K562 (cell line): ENCODE measurements around the gene SYTL5. TPM values are rescaled to one million over a fixed set of nuclear protein-coding genes. Genes with fewer than 3 reads are reported as not detected.

Source experiments
- ATAC-seq: fragments of 200-7000 bp; cut with Tn5 transposase; 3 replicates; pipeline ENCODE4 v1.9.1; 2020; ENCODE audit warnings: moderate library complexity
- BruUV-seq: library from RNA; stranded (reverse); fragments of 400-500 nt; replicated peaks from 2 replicates; lab custom pipeline; 2021; lab: Mats Ljungman, UMichigan
- CTCF ChIA-PET: fragments of 300-600 bp; formaldehyde crosslinking; extraction: SDS; loops from one replicate; lab custom pipeline; 2021; ENCODE audit warnings: low intra/inter-chr PET ratio; lab: Yijun Ruan, JAX
- POLR2A ChIA-PET: fragments of 300-600, 350-650 bp; sonication (Branson Sonifier 250); formaldehyde crosslinking; extraction: SDS; loops from one replicate; lab custom pipeline; 2021; ENCODE audit warnings: antibody characterized with exemption, inconsistent platforms; lab: Yijun Ruan, JAX
- DNase-seq, 4 experiments: peaks; one replicate each; pipeline versions ENCODE4 v3.0.0 to v3.0.0-alpha.2; 2011 to 2018; ENCODE audit warnings: low spot score in 3 of 4, mixed read lengths in 3 of 4; ENCODE audit errors: extremely low read depth in 1 of 4
- FAIRE-seq: peaks from 2 replicates; lab custom pipeline; 2011; peaks lifted over from hg19 to GRCh38; lab: Jason Lieb, UNC
- H2AFZ ChIP-seq: 2 replicates; pipeline ENCODE4 v1.6.0; 2011; ENCODE audit warnings: low read depth, low read length, control low read depth, inconsistent platforms
- H3K27ac ChIP-seq: fragments of 200-600 bp; 3 replicates; pipeline ENCODE4 v1.8.0; 2011; ENCODE audit warnings: low read depth, mild to moderate bottlenecking, control low read depth, inconsistent platforms, low read length, moderate library complexity, mixed read lengths; ENCODE audit errors: extremely low read depth
- H3K27me3 ChIP-seq, 2 experiments: fragments of 300-600 bp in 1 of 2; 2 replicates in 1 of 2; 3 replicates in 1 of 2; pipeline versions ENCODE4 v1.6.0 to v1.8.0; 2011; ENCODE audit warnings: inconsistent platforms in 2 of 2, low read length in 2 of 2, mild to moderate bottlenecking in 1 of 2, mixed read lengths in 1 of 2, moderate library complexity in 1 of 2; ENCODE audit not compliant: control insufficient read depth in 2 of 2, insufficient read depth in 2 of 2
- H3K36me3 ChIP-seq: fragments of 300-600 bp; 3 replicates; pipeline ENCODE4 v1.8.0; 2011; ENCODE audit warnings: mild to moderate bottlenecking, low read length, inconsistent platforms; ENCODE audit not compliant: control insufficient read depth, insufficient read depth
- H3K4me1 ChIP-seq, 2 experiments: fragments of 200-600 bp in 1 of 2; replicated peaks in 1 of 2; 2 replicates in 1 of 2; 3 replicates in 1 of 2; pipeline versions ENCODE4 v1.5.1 to v1.8.0; 2011; ENCODE audit warnings: inconsistent platforms in 2 of 2, low read length in 2 of 2, mild to moderate bottlenecking in 1 of 2, mixed read lengths in 1 of 2, moderate library complexity in 1 of 2; ENCODE audit not compliant: control insufficient read depth in 2 of 2, insufficient read depth in 2 of 2
- H3K4me2 ChIP-seq: 2 replicates; pipeline ENCODE4 v1.6.1; 2011; ENCODE audit warnings: low read length, control low read depth, inconsistent platforms, mixed read lengths; ENCODE audit not compliant: insufficient read depth
- H3K4me3 ChIP-seq: fragments of 200-600 bp; sonication (generic), shearing (Covaris generic); 2 replicates; pipeline ENCODE4 v1.5.1; 2016; ENCODE audit warnings: control low read depth, inconsistent platforms
- H3K79me2 ChIP-seq: fragments of 200-600 bp; 3 replicates; pipeline ENCODE4 v1.8.0; 2011; ENCODE audit warnings: low read length, inconsistent platforms; ENCODE audit not compliant: control insufficient read depth, insufficient read depth
- H3K9ac ChIP-seq, 2 experiments: 2 replicates each; pipeline versions ENCODE4 v1.6.0 to v1.6.1; 2011; ENCODE audit warnings: low read depth in 2 of 2, low read length in 2 of 2, control low read depth in 1 of 2, inconsistent platforms in 1 of 2, mild to moderate bottlenecking in 1 of 2, mixed read lengths in 1 of 2; ENCODE audit not compliant: insufficient read depth in 1 of 2
- H3K9me1 ChIP-seq: one replicate; pipeline ENCODE4 v1.6.0; 2011; ENCODE audit warnings: inconsistent platforms, mild to moderate bottlenecking, low read length, moderate library complexity; ENCODE audit not compliant: control insufficient read depth, insufficient read depth
- H3K9me3 ChIP-seq: replicated peaks from 2 replicates; pipeline ENCODE4 v1.5.1; 2011; ENCODE audit warnings: low read depth, low read length, inconsistent platforms; ENCODE audit not compliant: control insufficient read depth, insufficient read depth
- H4K20me1 ChIP-seq: replicated peaks from 2 replicates; pipeline ENCODE4 v1.6.1; 2011; ENCODE audit warnings: low read length, inconsistent platforms, mixed read lengths; ENCODE audit not compliant: control insufficient read depth, insufficient read depth
- ATF3 ChIP-seq, 2 experiments: fragments of 450-650 bp in 1 of 2; sonication (generic) in 1 of 2; formaldehyde crosslinking in 1 of 2; IDR thresholded peaks in 1 of 2; conservative IDR thresholded peaks in 1 of 2; 2 replicates each; pipeline versions ENCODE4 v1.6.1 to v1.8.1; 2016 to 2023; ENCODE audit warnings: mild to moderate bottlenecking in 2 of 2, moderate library complexity in 2 of 2, inconsistent platforms in 1 of 2, missing genetic modification reagents in 1 of 2
- C11orf30 ChIP-seq: fragments of 450-650 bp; IDR thresholded peaks from 2 replicates; pipeline ENCODE4 v1.6.1; 2016; ENCODE audit warnings: low read depth, mild to moderate bottlenecking
- CEBPB ChIP-seq: fragments of 450-650 bp; IDR thresholded peaks from 2 replicates; pipeline ENCODE4 v1.6.1; 2016; ENCODE audit warnings: missing genetic modification characterization, missing compliant biosample characterization
- CHD2 ChIP-seq: IDR thresholded peaks from 2 replicates; pipeline ENCODE4 v1.6.1; 2011; ENCODE audit warnings: low read depth, low read length
- EHMT2 ChIP-seq: fragments of 450-650 bp; IDR thresholded peaks from 2 replicates; pipeline ENCODE4 v1.6.1; 2018; ENCODE audit warnings: antibody characterized with exemption
- FOXK2 ChIP-seq, 2 experiments: fragments of 450-650 bp; IDR thresholded peaks in 1 of 2; conservative IDR thresholded peaks in 1 of 2; 2 replicates each; pipeline ENCODE4 v1.6.1; 2016; ENCODE audit warnings: low read depth in 2 of 2, mild to moderate bottlenecking in 1 of 2
- HMG20B ChIP-seq: fragments of 250-450 bp; sonication (Bioruptor Pico); IDR thresholded peaks from 2 replicates; pipeline ENCODE4 v1.5.0; 2021; ENCODE audit warnings: mild to moderate bottlenecking
- KLF13 ChIP-seq: fragments of 450-650 bp; IDR thresholded peaks from 2 replicates; pipeline ENCODE4 v1.6.1; 2016; ENCODE audit warnings: missing genetic modification characterization, low read depth, mild to moderate bottlenecking, missing compliant biosample characterization, moderate library complexity, borderline replicate concordance
- MAFG ChIP-seq: fragments of 450-650 bp; conservative IDR thresholded peaks from 2 replicates; pipeline ENCODE4 v1.6.1; 2016; ENCODE audit warnings: missing genetic modification characterization, missing compliant biosample characterization
- MBD2 ChIP-seq: sonication (generic); IDR thresholded peaks from 2 replicates; pipeline ENCODE4 v1.6.1; 2016; ENCODE audit warnings: low read depth, borderline replicate concordance
- MED1 ChIP-seq: sonication (generic); formaldehyde crosslinking; IDR thresholded peaks from 2 replicates; pipeline ENCODE4 v1.8.1; 2023; ENCODE audit warnings: missing genetic modification reagents, borderline replicate concordance
- NEUROD1 ChIP-seq: fragments of 150-350 bp; IDR thresholded peaks from 2 replicates; pipeline ENCODE4 v1.6.1; 2014; ENCODE audit warnings: borderline replicate concordance, low read length, low read depth; ENCODE audit not compliant: partially characterized antibody
- PBX2 ChIP-seq, 2 experiments: IDR thresholded peaks in 1 of 2; conservative IDR thresholded peaks in 1 of 2; 2 replicates each; pipeline ENCODE4 v1.6.1; 2016; ENCODE audit warnings: low read depth in 2 of 2, mild to moderate bottlenecking in 1 of 2, missing compliant biosample characterization in 1 of 2, missing genetic modification characterization in 1 of 2, moderate library complexity in 1 of 2
- SIRT6 ChIP-seq: IDR thresholded peaks from one replicate; pipeline ENCODE4 v1.6.1; 2012; ENCODE audit warnings: low read depth, mild to moderate bottlenecking, control low read depth, inconsistent platforms, low read length, moderate library complexity
- SRF ChIP-seq, 2 experiments: fragments of 250-450, 450-650 bp in 1 of 2; sonication (Bioruptor Pico) in 1 of 2; sonication (generic) in 1 of 2; formaldehyde crosslinking; IDR thresholded peaks; 2 replicates each; pipeline versions ENCODE4 v1.5.0 to v1.5.1; 2020 to 2022; ENCODE audit warnings: mild to moderate bottlenecking in 1 of 2, missing genetic modification reagents in 1 of 2
- TAF1 ChIP-seq: IDR thresholded peaks from 2 replicates; pipeline ENCODE4 v1.6.1; 2011; ENCODE audit warnings: mild to moderate bottlenecking, low read length, moderate library complexity; ENCODE audit not compliant: insufficient read depth, control insufficient read depth, severe bottlenecking; ENCODE audit errors: extremely low read depth
- U2AF1 ChIP-seq: fragments of 200-400 bp; formaldehyde crosslinking; optimal IDR thresholded peaks from 2 replicates; pipeline ENCODE3; 2017; ENCODE audit warnings: mild to moderate bottlenecking, low read depth, low read length, moderate library complexity
- ZNF140 ChIP-seq: fragments of 250-450 bp; sonication (Bioruptor Pico); IDR thresholded peaks from 2 replicates; pipeline ENCODE4 v1.8.0; 2021; ENCODE audit warnings: moderate library complexity, mild to moderate bottlenecking, inconsistent platforms
- ZZZ3 ChIP-seq: fragments of 450-650 bp; IDR thresholded peaks from 2 replicates; pipeline ENCODE4 v1.6.1; 2016; ENCODE audit warnings: antibody characterized with exemption, mild to moderate bottlenecking, moderate library complexity
- in situ Hi-C: fragments of 300-500 bp; cut with MboI; formaldehyde crosslinking; loops from 4 replicates; pipeline ENCODE4 v1.15.0; 2018; ENCODE audit warnings: inconsistent platforms, mixed read lengths
- intact Hi-C: fragments of 100-400 bp; cut with micrococcal nuclease; formaldehyde crosslinking; loops from 2 replicates; pipeline ENCODE4 v1.14.2; 2022
- polyA plus RNA-seq, 8 experiments: library from polyadenylated mRNA; depleted of rRNA in 4 of 8; stranded (reverse) in 5 of 8; unstranded in 3 of 8; fragments of >200 nt; fragmentation: Nextera tagmentation in 2 of 8; fragmentation: Illumina TruSeq in 1 of 8; extraction: Ambion mirVana in 2 of 8; extraction: Trizol in 1 of 8; gene quantifications; 2 replicates each; pipeline versions ENCODE4 v1.2.1 to v1.2.3, GENCODE V29; 2011 to 2014; ENCODE audit warnings: inconsistent platforms in 1 of 8, missing spikeins in 1 of 8
- total RNA-seq, 7 experiments: library from RNA; depleted of rRNA in 6 of 7; stranded (reverse); fragments of >200 nt in 6 of 7; fragmentation: Illumina TruSeq in 2 of 7; extraction: Trizol in 2 of 7; gene quantifications; 2 replicates each; pipeline versions ENCODE4 v1.2.1 to v1.2.3, GENCODE V29; 2011 to 2021; ENCODE audit warnings: low replicate concordance in 1 of 7

The SYTL5 gene
- total and polyA plus RNA-seq, 9 of the 15 experiments (the other 6 are each of a cell fraction or from before 2014, with no cell fraction given), result 0.01 to 0.25 (median 0.09) TPM

GRCh38 chrX:38069991-38070390 is 63.6 kb downstream of the SYTL5 start (continued):
- TF ChIP-seq SIRT6 (no peak), U2AF1 (no peak), MAFG (tag) (peak; percentile 56), CEBPB (tag) (no peak), C11orf30 (peak; percentile 57), MED1 (CRISPR knock-in tag) (no peak), PBX2 (CRISPR knock-in tag; IDR thresholded peaks at IDR 0.05; ENCODE audit: low read depth) (no peak), PBX2 (tag; conservative IDR thresholded peaks at IDR 0.05; ENCODE audit: low read depth) (no peak)

- CTCF ChIA-PET, result no interaction called here
- Histone ChIP-seq H3K4me3 (no peak overlapping the region), H3K27me3 (no peaks in the 10 kb centered on the region), H3K4me1 (no peaks in the 10 kb centered on the region), H3K4me2 (no peak overlapping the region), H3K36me3 (no peaks in the 10 kb centered on the region), H3K9me1 (no peaks in the 10 kb centered on the region), H3K79me2 (no peaks in the 10 kb centered on the region), H2AFZ (no peak overlapping the region), H3K9me3 (no peaks in the 10 kb centered on the region), H4K20me1 (no peaks in the 10 kb centered on the region), H3K9ac (no peak overlapping the region), H3K27ac (no peak overlapping the region)
- no TSS peak for BruUV-seq
- POLR2A ChIA-PET, result interaction anchor here (1.1 kb wide), 1 partner anchor 103 kb away, joined by 3 read pairs; no protein-coding TSS in a partner anchor
- DNase-seq (no peak), FAIRE-seq (no peak), ATAC-seq (no peak)
- intact Hi-C loops, result no loop called here
- in situ Hi-C loops, result no loop called here
- no peak for TF ChIP-seq FOXK2 (conservative IDR thresholded peaks at IDR 0.05 in 1 of 2, IDR thresholded peaks at IDR 0.05 in 1 of 2; ENCODE audit: low read depth in 2 of 2)
- TF ChIP-seq TAF1, result no peak
- no peak for TF ChIP-seq ZNF140 (CRISPR knock-in tag)
- no peak for TF ChIP-seq MBD2
- no peak for TF ChIP-seq ATF3 (IDR thresholded peaks at IDR 0.05)
- TF ChIP-seq ATF3 (CRISPR knock-in tag; conservative IDR thresholded peaks at IDR 0.05), result no peak
- TF ChIP-seq NEUROD1, result no peak
- TF ChIP-seq SRF (CRISPR knock-in tag; IDR thresholded peaks at IDR 0.05), result no peak
- no peak for TF ChIP-seq ZZZ3
- no peak for TF ChIP-seq EHMT2
- no peak for TF ChIP-seq KLF13
- TF ChIP-seq HMG20B (CRISPR knock-in tag), result no peak
- TF ChIP-seq CHD2, result no peak
Observed at GRCh38 chrX:38079463-38079862, 73.1 kb downstream of the SYTL5 start.
